HG03354 (cell line): ENCODE data around the gene JAM3.
"Not testable (repeated sequence)": the region's sequence is repeated elsewhere in the genome, so short reads cannot be mapped to it uniquely, and the experiment has no call there.

Source experiments
- ATAC-seq: cut with Tn5 transposase; IDR thresholded peaks from one replicate; pipeline ENCODE4 v1.9.1; 2021; ENCODE audit warnings: mild to moderate bottlenecking; ENCODE audit not compliant: unreplicated experiment, poor library complexity, severe bottlenecking

JAM3 gene

DNA sequence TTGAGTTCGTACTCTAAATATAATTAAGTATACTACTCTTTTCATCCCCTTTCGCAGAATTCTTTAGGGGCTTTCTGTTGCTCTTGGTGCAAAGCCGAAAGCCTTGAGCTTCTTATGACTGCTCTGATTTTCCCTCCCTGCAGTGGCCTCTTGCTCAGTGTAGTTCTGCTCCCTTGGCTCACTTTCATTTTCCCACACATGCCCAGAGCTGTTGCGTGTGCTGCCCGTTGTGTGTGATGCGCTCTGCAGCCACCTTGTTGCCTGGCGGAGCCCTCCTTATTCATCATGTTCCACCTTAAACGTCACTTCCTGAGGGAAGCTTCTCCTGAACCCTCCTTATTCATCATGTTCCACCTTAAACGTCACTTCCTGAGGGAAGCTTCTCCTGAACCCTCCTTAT, 23.1 kb downstream of the JAM3 start:
- not testable (repeated sequence) for ATAC-seq

DNA sequence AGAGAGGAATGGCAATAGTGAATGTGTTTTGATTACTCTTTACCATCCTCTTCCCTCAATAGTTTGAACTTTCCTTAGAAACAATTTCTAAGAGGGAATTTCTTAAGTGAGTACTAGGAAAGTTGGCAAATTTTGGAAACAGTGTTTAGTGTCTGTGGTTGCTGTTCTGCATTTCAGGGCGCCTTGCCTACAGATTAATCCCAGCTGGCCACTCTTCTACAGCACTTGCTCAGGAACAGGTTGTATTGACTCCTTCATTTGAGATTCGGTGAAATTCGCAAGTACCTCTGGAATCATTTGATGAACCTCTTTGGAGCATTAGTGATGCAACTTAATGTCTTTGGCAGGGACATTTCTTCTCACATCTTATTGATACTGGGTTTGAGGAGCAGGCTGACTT, 28.3 kb downstream of the JAM3 start:
- ATAC-seq = no peak

DNA sequence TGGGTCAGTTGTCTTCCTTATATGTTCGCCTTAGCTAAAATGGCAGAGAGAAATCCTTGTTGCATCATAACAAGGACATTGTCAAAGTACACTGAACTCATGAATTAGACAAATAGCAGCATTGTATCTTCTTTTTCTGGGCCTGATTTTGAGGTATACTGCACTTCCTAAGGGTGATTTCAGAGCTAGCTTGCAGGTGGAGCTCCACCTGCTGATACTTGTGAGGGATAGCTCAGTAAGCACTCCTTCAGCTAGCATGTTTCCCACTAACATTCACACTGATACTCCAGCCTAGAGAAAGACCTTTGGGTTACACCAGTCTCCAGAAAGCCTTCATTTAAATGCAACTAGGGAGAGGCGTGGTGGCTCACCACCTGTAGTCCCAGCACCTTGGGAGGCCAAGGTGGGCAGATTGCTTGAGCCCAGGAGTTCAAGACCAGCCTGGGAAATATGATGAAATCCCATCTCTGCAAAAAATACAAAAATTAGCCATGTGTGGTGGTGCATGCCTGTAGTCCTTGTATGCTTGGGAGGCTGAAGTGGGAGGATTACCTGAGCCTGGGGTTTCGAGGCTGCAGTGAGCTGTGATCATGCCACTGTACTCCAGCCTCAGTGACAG, 29.8 kb downstream of the JAM3 start:
- no peak for ATAC-seq

DNA sequence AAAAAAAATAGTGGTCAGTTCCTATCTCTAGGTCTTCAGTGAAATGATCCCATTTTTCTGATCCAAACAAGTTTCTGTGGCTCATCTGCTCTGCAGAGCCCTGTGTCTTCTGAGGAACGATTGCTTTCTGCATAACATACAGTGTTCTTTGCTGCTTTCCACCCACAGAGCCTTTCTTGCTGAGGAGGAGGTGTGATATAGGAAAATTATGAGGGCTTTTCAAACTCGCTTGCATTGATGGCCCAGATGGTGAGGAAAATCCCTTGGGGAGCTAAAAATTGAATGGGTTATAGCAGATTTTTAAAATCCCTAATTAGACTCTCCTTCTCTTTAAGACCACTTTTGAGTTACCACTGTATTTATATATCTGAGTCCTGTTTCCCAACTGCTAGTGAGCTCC, 31.3 kb downstream of the JAM3 start:
- no peak for ATAC-seq

DNA sequence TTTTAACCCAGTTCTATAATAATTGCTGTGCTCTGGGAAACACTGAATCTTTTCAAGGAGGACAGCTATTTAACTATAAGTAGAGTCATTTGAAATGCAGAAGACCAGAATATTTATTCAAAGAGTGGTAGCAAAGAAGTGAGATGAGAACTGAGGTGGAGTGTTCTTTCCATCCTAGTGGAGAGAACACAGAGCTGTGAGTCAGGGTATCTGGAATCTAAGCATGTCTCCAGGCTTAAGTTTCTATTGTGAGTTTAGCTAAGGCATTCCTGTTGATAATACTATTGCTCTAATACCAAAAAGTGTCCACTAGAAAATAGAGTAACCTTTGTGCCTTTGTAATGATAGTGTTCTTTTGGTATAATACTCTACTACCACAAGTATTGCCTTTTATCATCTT, 32.4 kb downstream of the JAM3 start:
- no peak for ATAC-seq

DNA sequence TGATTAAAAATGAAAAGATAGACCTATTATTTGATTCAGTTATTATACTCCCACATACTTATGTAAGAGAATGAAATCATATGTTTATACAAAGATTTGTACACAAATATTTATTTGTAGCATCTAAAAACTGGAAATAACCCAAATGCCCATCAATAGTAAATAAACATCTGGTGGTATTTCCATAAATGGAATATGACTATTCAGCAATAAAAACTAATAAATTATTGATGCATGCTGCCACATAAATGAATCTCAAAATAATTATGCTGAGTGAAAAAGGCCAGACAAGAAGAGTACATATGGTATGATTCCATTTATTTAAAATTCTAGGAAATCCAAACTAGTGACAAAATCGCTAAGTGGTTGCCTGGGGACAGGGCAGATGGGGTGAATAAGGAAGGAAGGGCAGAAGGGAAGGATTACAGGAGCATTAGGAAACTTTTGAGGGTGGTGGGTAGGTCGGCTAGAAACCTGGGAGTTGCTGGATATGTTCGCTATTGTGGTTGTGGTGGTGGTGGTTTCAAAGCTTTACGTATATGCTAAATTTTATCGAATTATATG, 41.5 kb downstream of the JAM3 start:
- no peak for ATAC-seq

DNA sequence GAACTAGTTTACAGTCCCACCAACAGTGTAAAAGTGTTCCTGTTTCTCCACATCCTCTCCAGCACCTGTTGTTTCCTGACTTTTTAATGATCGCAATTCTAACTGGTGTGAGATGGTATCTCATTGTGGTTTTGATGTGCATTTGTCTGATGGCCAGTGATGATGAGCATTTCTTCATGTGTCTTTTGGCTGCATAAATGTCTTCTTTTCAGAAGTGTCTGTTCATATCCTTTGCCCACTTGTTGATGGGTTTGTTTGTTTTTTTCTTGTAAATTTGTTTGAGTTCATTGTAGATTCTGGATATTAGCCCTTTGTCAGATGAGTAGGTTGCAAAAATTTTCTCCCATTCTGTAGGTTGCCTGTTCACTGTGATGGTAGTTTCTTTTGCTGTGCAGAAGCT, 44.9 kb downstream of the JAM3 start:
- ATAC-seq = not testable (repeated sequence)

DNA sequence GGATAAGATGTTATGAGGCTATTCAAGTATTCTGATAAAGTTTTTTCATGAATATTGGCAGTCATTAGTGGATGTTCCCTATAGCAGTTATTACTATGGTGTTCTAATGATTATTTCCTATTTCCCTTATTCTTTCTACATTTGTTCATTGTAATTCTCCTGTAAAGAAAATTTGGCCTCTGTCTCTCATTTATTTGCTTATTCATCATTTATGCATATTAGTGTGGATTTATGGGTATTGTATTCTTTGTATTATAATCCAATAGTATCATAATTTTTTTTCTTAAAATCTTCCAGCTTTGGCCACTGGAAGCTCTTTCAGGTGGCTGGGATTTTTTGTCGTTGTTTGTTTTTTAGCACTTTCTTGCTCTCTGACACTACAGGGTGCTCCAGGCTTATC, 47.3 kb downstream of the JAM3 start:
- no peak for ATAC-seq

DNA sequence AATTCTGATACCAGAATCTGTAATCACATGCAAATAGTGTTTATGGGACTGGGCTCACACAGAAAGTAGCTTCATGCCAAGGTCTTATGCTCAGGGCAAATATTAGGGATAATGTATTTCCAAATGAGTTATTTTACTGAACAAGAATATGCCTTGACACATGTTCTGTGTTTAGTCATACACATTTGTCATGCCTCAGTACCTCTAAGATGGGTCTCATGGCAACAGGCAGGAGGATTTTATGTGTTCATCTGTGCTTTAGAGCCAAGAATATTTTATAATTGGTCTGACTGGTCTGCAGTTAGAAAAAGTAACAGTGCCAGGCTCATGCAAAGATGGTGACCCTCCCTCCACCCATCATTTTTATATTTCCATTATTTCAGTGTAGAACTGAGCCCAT, 49.1 kb downstream of the JAM3 start:
- no peak for ATAC-seq

DNA sequence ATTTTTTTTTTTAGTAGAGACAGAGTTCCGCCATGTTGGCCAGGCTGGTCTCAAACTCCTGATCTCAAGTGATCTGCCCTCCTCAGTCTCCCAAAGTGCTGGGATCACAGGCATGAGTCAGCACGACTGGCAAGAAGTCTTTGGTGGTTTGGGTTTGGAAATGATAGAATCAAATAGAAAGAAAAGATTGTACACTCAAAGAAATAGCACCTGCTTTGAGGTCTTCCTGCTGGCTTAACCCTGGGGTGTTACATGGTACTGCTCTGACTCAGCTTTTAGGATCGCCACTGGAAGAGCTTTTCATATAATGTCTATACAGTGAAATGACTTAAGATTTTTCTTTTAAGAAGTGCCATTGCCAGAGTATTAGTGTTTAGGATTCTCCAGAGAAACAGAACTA, 50.2 kb downstream of the JAM3 start:
- ATAC-seq = no peak

DNA sequence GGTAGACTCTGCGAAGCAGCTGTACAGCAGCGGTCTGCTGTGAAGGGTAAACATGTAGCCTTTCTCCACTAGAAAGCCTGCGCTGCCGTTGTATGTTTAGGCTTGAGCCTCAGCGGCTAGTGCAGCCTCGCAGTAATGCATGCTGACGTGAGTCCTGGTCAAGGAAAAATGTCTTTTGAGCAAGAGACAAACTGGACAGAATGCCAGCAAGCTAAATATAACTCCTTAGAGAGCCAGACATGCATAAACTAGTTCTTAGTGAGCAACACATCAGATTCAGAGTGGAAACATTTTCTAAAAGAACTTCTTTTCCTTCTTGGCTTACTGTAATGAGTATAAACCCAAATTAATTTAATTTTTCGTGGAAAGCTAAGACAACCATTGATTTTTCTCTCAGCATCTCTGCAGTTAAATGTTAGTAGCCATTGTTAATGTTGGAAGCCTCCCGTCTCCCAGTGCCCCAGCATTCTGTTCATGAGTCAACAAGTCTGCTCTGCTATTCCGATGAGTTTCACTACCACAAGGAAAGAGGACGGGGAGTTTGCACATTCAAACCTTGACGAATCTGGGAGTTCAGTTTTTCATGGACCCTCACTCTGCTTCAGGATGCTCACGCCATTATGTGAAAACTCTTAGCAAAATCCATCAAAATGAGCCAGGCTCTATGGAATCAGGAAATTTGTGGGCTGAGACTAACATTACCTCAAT, 51.4 kb downstream of the JAM3 start:
- ATAC-seq = no peak

DNA sequence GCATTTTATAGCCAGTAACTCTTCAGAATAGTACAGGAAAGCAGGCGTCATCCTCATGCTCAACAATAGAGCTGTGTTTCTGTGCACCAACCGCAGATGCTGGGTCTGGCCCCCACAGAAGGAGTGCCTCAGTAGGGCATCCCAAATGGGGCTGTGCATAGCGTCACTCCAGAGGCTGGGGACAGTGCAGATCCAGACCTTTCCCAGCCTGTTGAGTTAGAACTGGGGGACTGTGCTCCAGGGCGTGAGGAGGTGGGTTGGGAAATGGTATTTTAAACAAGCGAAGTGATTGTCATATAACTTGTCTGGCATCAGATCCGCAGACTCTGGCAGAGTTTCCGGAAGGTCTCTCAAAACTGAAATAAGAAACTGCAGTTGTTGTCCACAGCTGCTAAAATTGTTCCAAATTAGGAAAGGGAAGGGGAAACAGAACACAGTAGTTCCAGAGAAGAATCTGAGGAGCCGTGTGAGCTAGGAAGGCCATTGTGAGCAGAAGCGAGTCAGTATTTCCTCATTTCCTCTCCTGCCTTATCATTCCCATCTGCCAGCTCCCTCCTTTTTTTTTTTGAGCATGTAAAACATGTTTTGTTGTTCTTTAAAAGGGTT, 52.2 kb downstream of the JAM3 start:
- ATAC-seq = no peak

DNA sequence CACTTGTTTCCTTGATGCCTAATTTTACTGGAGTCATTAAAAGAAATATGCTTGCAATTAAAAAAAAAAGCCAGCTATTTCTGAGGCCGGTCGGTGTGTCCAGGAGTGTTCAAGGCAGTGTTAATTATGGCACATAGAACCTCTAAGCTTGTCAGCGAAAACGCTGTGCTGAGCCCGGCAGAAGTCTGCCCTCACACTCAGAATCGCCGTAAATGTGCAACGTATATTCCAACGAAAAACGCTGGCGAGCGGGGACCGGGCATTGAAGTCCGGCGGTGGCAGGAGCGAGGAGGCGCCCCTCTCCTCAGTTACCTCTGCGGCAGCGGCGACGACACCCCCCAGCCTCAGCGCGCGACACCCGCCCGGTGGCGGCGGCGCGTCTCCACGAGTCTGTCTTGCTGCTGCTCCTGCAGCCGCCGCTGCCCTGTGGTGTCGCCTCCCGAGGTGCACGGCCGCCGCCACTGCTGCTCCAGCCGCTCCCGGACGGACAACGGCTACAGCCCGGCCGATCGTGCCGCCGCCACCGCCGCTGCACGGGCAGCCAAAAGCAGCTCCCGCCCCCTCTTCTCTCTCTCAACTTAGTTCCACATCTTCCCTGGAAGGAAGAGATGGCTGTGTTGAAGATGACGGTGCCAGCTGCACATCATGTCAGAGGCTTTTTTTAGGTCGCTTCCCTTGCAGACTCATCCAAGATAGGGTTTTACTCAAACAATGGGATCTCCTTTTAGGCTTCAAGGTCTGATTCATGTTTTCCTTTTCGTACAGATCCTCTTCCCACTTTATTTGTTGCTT, 56.0 kb downstream of the JAM3 start:
- no peak for ATAC-seq

DNA sequence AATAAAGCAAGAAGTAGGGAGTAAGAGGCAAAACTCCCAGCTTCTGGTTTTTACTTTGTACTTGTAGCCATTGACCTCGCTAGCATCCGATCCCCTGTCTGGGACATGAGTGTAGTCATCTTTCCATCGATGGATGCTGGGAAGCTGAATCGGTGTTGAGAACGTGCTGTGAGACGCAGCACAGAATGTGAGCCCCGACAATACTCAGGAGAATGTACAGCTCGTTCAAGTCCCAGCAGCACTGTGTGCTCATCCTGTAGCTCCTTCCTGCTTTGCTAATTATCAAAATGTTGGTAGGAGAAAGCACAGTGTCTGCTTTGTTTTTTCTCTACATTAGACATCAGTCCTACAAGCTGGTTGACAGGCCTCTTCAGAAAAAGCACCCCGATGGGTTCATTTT, 56.6 kb downstream of the JAM3 start:
- ATAC-seq = no peak

DNA sequence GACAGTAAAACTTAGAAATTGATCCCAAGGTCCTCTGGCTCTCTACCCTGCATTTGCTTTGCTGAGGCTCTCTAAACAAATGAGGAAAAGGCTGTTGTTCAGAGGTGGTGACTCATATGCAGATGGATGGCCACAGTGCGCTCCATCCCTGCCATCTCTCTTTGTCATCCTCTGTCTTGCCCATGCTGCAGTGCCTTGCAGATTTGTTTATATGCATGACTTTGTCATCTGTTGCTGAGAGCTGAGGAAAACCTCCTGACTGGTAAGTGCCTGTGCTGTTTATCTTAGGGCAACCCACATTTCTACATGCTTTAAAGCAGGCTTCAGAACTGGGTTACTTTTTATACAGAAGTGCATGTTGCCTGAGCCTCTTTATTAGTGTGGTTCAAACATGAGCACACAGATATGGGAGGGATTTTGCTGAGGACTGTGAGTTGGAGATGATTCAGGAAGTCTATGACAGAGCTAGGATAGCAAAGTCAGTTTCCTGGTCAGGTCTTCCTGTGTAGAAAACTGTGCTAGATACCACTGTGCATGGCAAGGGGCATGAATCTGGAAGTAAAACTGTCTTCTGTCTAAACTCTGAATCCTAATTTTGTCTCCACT, 57.4 kb downstream of the JAM3 start:
- ATAC-seq = no peak

DNA sequence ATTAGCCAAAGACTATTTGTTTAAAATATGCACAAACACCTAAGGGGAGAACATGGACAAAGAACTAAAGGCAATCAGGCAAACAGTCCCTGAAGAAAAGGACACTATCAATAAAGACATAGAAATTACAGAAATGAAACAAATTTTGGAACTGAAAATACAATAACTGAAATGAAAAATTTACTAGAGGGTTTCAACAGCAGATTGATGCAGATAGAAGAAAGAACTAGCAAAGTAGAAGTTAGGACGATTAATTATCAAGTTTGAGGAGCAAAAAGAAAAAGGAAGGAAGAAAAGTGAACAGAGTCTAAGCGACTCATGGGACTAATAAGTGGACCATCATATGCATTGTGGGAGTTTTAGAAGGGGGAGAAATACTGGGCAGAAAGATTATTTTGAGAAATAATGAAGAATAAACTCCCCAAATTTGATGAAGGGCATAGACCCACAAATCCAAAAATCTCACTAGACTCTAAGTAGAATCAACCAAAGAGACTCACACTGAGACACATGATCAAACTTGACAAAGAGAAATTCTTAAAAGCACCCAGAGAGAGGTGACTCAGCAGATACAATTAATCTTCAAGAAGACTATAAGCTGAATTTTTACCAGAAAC, 62.9 kb downstream of the JAM3 start:
- ATAC-seq = no peak

DNA sequence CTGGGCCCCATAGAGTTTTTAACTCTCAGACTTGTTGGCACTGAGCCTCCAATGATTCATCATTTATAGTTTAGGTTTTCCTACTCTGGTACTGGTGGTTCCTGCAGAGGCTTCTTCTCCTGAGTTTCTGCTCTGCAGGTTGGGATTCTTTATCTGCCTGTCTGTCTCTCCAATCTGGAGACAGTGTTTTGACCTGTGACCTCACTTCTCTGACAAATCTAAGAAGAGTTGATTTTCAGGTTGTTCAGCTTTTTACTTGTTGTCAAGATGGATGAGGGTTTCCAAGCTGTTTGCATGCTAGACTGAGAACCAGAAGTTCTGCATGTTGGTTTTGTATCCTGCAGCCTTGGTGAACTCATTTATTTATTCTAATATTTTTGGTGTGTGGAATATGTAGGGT, 63.9 kb downstream of the JAM3 start:
- no peak for ATAC-seq

DNA sequence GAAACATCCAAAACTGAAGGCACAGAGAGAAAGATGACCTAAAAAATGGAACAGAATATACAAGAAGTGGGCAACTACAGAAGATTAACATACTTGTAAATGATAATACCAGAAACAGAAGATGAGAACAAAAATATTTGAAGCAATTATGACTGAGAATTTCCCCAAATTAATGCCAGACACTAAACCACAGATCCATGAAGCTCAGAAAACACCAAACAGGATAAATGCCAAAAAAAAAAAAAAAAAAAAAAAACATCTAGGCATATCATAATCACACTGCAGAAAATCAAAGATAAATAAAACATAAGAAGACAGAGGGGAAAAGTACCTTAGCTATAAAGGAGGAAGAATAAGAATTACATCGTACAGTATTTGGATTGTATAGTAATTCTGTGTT, 65.3 kb downstream of the JAM3 start:
- ATAC-seq = no peak

DNA sequence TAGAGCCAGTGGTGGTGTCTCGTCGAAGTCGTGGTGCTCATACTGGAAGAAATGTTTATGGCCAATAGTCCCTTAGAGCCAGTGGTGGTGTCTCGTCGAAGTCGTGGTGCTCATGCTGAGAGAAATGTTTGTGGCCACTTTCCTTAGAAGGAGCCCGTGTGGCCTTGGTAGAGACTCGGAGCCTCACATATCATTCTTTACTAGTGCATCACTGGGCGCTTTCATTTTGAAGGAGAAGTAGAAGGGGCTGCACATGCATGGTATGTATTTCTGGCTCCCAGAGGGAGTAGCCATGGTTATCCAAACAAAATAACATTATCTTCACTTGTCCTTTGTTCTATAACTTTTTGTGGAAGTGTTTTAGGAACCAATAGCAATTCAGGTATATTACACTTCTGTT, 69.5 kb downstream of the JAM3 start:
- ATAC-seq = no peak
